Upper lobe of right lung (tissue), 1 donor: Measurements from ENCODE around the gene LGALS3BP. TPM values are rescaled to one million over a fixed set of nuclear protein-coding genes. Genes with fewer than 3 reads are reported as not detected.

Experiments
- ATAC-seq: fragments of 200-7000 bp; cut with Tn5 transposase; one replicate; pipeline ENCODE4 v1.9.1; 2020; ENCODE audit warnings: mild to moderate bottlenecking, moderate library complexity
- DNase-seq: peaks from one replicate; pipeline ENCODE4 v3.0.0-alpha.2; 2020
- H3K27ac ChIP-seq: fragments of 200-600 bp; one replicate; pipeline ENCODE4 v1.8.0; 2022
- H3K27me3 ChIP-seq: fragments of 200-600 bp; one replicate; pipeline ENCODE4 v1.8.0; 2022; ENCODE audit warnings: mild to moderate bottlenecking
- H3K36me3 ChIP-seq: fragments of 200-600 bp; one replicate; pipeline ENCODE4 v1.8.0; 2022
- H3K4me1 ChIP-seq: fragments of 200-600 bp; one replicate; pipeline ENCODE4 v1.8.0; 2022
- H3K4me3 ChIP-seq: fragments of 200-600 bp; one replicate; pipeline ENCODE4 v1.8.0; 2022; ENCODE audit warnings: mild to moderate bottlenecking
- H3K9me3 ChIP-seq: fragments of 200-600 bp; one replicate; pipeline ENCODE4 v1.8.0; 2022
- intact Hi-C: fragments of 100-400 bp; cut with DNase I; formaldehyde crosslinking; loops from one replicate; pipeline ENCODE4 v1.11.0; 2022
- total RNA-seq: library from RNA; stranded (reverse); fragmentation: NEBNext Ultra II Directional; extraction: Animal tissue kit (Norgen Biotek cat#: 25700); gene quantifications from one replicate; pipeline ENCODE4 v1.2.1, GENCODE V29; 2021
- TF ChIP-seq, protein P1 (sequence below): fragments of 200-600 bp; IDR thresholded peaks from one replicate; pipeline ENCODE4 v1.8.0; 2022; ENCODE audit warnings: antibody characterized with exemption
- donor health status: DM: no; HTN: yes; CAD: no; lungs with severe emphysema.

LGALS3BP gene
- total RNA-seq, 1 donor from 2014 or later = 405 TPM

DNA sequence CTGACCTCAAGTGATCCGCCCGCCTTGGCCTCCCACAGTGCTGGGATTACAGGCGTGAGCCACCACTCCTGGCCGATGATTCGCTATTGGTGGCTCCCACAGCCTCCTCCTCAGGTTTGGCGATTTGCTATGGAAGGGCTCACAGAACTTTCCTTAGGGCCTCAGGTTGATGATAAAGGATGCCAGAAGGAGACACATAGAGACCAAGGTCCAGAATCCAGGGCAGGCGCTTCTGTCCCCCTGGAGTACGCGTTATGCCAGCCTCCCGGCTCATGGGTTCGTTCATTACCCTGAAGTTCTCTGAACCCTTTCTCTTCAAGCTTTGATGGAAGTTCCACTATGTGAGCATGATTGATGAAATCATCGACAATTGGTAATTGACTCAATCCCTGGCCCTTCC lies 19.9 kb downstream of the LGALS3BP start:
- Histone ChIP-seq H3K4me1 (peaks cover 3% of the 10 kb centered on the region), H3K36me3 (no peaks in the 10 kb centered on the region), H3K27ac (no peak overlapping the region), H3K27me3 (no peaks in the 10 kb centered on the region), H3K9me3 (no peaks in the 10 kb centered on the region), H3K4me3 (no peak overlapping the region)
- TF ChIP-seq, protein P1, sequence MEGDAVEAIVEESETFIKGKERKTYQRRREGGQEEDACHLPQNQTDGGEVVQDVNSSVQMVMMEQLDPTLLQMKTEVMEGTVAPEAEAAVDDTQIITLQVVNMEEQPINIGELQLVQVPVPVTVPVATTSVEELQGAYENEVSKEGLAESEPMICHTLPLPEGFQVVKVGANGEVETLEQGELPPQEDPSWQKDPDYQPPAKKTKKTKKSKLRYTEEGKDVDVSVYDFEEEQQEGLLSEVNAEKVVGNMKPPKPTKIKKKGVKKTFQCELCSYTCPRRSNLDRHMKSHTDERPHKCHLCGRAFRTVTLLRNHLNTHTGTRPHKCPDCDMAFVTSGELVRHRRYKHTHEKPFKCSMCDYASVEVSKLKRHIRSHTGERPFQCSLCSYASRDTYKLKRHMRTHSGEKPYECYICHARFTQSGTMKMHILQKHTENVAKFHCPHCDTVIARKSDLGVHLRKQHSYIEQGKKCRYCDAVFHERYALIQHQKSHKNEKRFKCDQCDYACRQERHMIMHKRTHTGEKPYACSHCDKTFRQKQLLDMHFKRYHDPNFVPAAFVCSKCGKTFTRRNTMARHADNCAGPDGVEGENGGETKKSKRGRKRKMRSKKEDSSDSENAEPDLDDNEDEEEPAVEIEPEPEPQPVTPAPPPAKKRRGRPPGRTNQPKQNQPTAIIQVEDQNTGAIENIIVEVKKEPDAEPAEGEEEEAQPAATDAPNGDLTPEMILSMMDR = no peak
- DNase-seq (no peak), ATAC-seq (no peak)
- intact Hi-C loops = no loop called here

DNA sequence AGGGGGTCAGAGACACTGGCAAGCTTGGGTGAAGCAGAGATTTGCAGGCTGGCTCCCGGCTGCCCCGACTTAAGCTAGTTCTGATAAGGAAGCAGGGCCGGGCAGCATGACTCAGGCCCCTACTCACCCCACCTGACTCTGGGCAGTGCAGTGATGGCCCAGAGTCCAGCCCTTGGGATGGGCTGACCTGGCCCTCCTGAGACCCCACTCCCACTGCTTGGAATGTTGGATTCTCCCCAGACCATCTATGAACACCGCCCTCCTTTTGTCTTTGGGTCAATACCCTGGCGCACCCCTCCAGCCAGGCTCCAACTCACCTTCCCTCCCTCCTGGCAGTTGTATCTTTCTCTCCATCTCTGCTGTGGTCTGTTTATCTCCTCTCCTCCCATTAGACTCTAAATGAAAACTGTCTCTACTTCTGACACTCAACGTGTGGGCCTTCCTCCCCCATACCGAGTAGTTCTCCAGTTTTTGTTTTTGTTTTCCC lies 21.0 kb downstream of the LGALS3BP start:
- TF ChIP-seq, protein P1 = no peak
- Histone ChIP-seq H3K27ac (no peak overlapping the region), H3K36me3 (no peaks in the 10 kb centered on the region), H3K4me3 (no peak overlapping the region), H3K9me3 (no peaks in the 10 kb centered on the region), H3K4me1 (peaks cover 3% of the 10 kb centered on the region), H3K27me3 (no peaks in the 10 kb centered on the region)
- ATAC-seq (peak; percentile 27), DNase-seq (no peak)
- intact Hi-C loops = no loop called here

DNA sequence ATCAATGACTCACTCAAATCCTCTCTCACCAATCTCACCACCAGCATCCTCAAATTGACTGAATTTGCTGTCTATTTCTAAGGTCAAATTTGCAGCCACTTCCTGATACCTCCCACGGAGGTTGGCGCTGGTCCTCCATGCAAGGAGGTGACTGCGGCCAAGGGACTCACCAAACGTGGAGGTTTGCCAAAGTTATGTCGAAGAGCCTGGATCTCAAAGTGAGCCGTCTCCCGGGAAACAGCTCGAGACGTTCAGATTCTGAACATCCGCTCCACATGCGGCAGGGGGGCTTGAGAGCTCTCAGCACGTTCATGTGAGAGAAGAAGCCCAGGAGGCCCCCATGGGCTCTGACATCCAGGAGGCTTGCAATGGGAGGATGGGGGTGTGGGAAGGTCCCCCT lies 22.6 kb downstream of the LGALS3BP start:
- Histone ChIP-seq H3K27me3 (no peaks in the 10 kb centered on the region), H3K4me1 (peaks cover 3% of the 10 kb centered on the region), H3K27ac (no peak overlapping the region), H3K9me3 (no peaks in the 10 kb centered on the region), H3K4me3 (no peak overlapping the region), H3K36me3 (no peaks in the 10 kb centered on the region)
- TF ChIP-seq, protein P1 = no peak
- DNase-seq (no peak), ATAC-seq (no peak)
- intact Hi-C loops = no loop called here

DNA sequence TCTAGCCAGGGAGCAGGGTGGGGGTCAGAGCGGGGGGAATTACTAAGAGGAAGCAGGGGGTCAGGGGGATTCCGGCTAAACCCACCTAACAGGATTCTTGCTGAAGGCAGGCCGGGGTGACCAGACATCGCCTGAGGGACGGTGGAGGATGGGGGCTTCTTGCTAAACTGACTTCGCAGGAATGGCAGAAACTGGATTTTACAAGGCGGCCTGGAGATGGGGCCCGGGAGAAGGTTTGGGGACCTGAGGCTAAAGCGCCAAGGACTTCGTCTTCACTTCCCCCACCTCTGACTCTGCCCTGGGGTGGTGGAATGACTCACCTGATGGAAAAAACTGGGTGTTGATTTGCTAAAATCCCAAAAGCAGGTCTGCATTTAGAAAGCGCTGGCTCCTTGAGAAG lies 23.5 kb downstream of the LGALS3BP start:
- intact Hi-C loops = no loop called here
- ATAC-seq = no peak
- no peak for DNase-seq
- Histone ChIP-seq H3K27me3 (no peaks in the 10 kb centered on the region), H3K4me1 (peaks cover under 1% of the 10 kb centered on the region), H3K27ac (no peak overlapping the region), H3K4me3 (no peak overlapping the region), H3K36me3 (no peaks in the 10 kb centered on the region), H3K9me3 (no peaks in the 10 kb centered on the region)
- TF ChIP-seq, protein P1 = no peak

DNA sequence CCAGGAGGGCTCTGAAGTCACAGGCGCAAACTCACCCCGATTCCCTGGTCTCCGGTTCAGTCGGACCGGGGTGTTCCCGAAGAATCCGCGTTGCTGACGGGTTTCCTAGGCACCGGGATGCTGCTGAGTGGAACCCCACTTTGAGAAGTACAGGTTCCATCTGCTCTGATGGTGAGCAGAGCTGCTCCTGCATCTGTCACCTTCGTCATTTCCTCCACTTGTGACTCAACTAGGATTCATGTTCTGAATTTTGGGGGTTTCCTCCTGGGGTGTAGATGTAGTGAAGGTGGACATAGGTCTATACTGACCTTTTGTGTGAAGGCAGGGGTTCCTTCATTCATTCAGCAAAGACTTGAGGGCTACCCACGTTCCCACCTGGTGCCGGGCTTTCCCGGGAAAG lies 25.0 kb downstream of the LGALS3BP start:
- TF ChIP-seq, protein P1 = no peak
- Histone ChIP-seq H3K27ac (no peak overlapping the region), H3K4me1 (no peaks in the 10 kb centered on the region), H3K9me3 (no peaks in the 10 kb centered on the region), H3K27me3 (no peaks in the 10 kb centered on the region), H3K4me3 (no peak overlapping the region), H3K36me3 (no peaks in the 10 kb centered on the region)
- no peak for DNase-seq
- ATAC-seq = no peak
- intact Hi-C loops = no loop called here
